Adrenal gland (tissue), 12 donors: ENCODE data around the gene AWAT1. TPM values are rescaled to one million over a fixed set of nuclear protein-coding genes. Genes with fewer than 3 reads are reported as not detected.

ENCODE experiments used
- DNase-seq, 7 donors: peaks; one replicate each; pipeline ENCODE4 v3.0.0-alpha.2; 2019 to 2020
- H3K27ac ChIP-seq, 5 donors: fragments of 200-600 bp; sonication (generic) in 4 of 5; 1 replicate in 3 of 5; 2 replicates in 2 of 5; pipeline versions ENCODE4 v1.5.1 to v1.8.0; 2016 to 2020; ENCODE audit warnings: mild to moderate bottlenecking in 1 of 5
- H3K27me3 ChIP-seq: fragments of 200-600 bp; 2 replicates; pipeline ENCODE4 v1.8.0; 2021
- H3K36me3 ChIP-seq, 2 donors: fragments of 200-600 bp; replicated peaks in 1 of 2; 1 replicate in 1 of 2; 2 replicates in 1 of 2; pipeline versions ENCODE4 v1.5.1 to v1.8.0; 2018 to 2022
- H3K4me1 ChIP-seq, 2 donors: fragments of 200-600 bp; replicated peaks in 1 of 2; 1 replicate in 1 of 2; 2 replicates in 1 of 2; pipeline versions ENCODE4 v1.5.1 to v1.8.0; 2018 to 2021
- H3K4me3 ChIP-seq, 4 donors: fragments of 200-600 bp; sonication (generic) in 3 of 4; one replicate each; pipeline ENCODE4 v1.5.1; 2016 to 2018
- H3K9me3 ChIP-seq, 3 donors: fragments of 200-600 bp; sonication (generic) in 1 of 3; replicated peaks in 1 of 3; 1 replicate in 2 of 3; 2 replicates in 1 of 3; pipeline versions ENCODE4 v1.5.1 to v1.8.0; 2016 to 2021
- POLR2A ChIP-seq, 2 donors: fragments of 450-650 bp; IDR thresholded peaks; one replicate each; pipeline ENCODE4 v1.6.1; 2017; ENCODE audit warnings: antibody characterized with exemption in 2 of 2, mild to moderate bottlenecking in 2 of 2, moderate library complexity in 1 of 2
- WGBS, 4 donors: extraction: QIAGEN DNeasy Blood & Tissue Kit in 2 of 4; methylation state at CpG; one replicate each; pipeline versions ENCODE4 v1.1.5 to v1.1.7; 2013 to 2017; 5-methylcytosine and 5-hydroxymethylcytosine counted together
- intact Hi-C, 2 donors: fragments of 100-400 bp; cut with DNase I; formaldehyde crosslinking; loops; one replicate each; pipeline versions ENCODE4 v1.14.1 to v1.15.0; 2022 to 2023
- polyA plus RNA-seq, 3 donors: library from polyadenylated mRNA; stranded (reverse); fragments of 200-250 nt in 2 of 3; fragments of 350-450 nt in 1 of 3; fragmentation: Illumina TruSeq in 1 of 3; extraction: RNeasy Lipid Tissue Mini Kit (QIAGEN cat#74804) in 1 of 3; gene quantifications; one replicate each; pipeline ENCODE4 v1.2.3, GENCODE V29; 2013 to 2014
- total RNA-seq, 9 donors: library from RNA; depleted of rRNA in 4 of 9; stranded (reverse); fragments of >200 nt in 4 of 9; fragments of 120-200 nt in 1 of 9; fragmentation: NEBNext Ultra II Directional in 1 of 9; extraction: Animal tissue kit (Norgen Biotek cat#: 25700) in 1 of 9; gene quantifications; one replicate each; pipeline versions ENCODE4 v1.1.0 to v1.2.4, GENCODE V29; 2013 to 2023
- TF ChIP-seq, protein P1 (sequence below), 6 experiments: fragments of 450-650 bp in 4 of 6; fragments of 200-600 bp in 2 of 6; sonication (generic) in 1 of 6; IDR thresholded peaks; 1 replicate in 5 of 6; 2 replicates in 1 of 6; pipeline versions ENCODE4 v1.5.1 to v1.8.0; 2016 to 2021; ENCODE audit warnings: antibody characterized with exemption in 6 of 6, mild to moderate bottlenecking in 2 of 6, moderate library complexity in 1 of 6
- donor health status: healthy with polysubstance abuse.
- donor health status: Bipolar disorder and iron deficiency.
- donor health status: DM: yes; HTN: yes; CAD: no.
- donor health status: DM: no; HTN: no; CAD: no.
- donor health status: DM: no; HTN: no; CAD: no.
- donor health status: DM: yes; HTN: yes; CAD: no.

AWAT1 gene
- total and polyA plus RNA-seq, 12 donors: not detected

DNA sequence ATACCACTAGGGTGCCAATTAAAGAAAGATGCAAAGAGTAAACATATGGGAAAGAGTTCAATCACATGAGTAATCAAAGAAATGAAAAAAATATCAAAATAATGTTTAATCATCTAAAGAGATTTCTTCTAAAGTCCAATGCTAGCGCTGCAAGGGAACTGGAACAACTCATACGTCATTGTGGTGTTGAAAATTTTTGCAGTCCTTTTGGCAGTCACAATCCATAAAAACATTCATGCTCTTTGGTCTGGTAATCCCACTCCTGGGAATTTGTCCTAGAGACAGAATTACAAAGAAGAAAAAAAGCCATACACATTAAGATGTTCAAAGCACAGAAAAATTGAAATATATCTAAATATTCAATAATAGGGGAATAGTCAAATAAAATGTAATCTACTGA, 21.0 kb downstream of the AWAT1 start:
- Histone ChIP-seq H3K9me3 (no peaks in the 10 kb centered on the region), H3K27me3 (peaks cover 5% of the 10 kb centered on the region), H3K4me3 (no peak overlapping the region), H3K27ac (no peak overlapping the region), H3K4me1 (no peaks in the 10 kb centered on the region), H3K36me3 (no peaks in the 10 kb centered on the region)
- no peak for DNase-seq
- TF ChIP-seq, protein P1, sequence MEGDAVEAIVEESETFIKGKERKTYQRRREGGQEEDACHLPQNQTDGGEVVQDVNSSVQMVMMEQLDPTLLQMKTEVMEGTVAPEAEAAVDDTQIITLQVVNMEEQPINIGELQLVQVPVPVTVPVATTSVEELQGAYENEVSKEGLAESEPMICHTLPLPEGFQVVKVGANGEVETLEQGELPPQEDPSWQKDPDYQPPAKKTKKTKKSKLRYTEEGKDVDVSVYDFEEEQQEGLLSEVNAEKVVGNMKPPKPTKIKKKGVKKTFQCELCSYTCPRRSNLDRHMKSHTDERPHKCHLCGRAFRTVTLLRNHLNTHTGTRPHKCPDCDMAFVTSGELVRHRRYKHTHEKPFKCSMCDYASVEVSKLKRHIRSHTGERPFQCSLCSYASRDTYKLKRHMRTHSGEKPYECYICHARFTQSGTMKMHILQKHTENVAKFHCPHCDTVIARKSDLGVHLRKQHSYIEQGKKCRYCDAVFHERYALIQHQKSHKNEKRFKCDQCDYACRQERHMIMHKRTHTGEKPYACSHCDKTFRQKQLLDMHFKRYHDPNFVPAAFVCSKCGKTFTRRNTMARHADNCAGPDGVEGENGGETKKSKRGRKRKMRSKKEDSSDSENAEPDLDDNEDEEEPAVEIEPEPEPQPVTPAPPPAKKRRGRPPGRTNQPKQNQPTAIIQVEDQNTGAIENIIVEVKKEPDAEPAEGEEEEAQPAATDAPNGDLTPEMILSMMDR (IDR thresholded peaks at IDR 0.05): no peak
- no peak for TF ChIP-seq POLR2A (IDR thresholded peaks at IDR 0.05)
- intact Hi-C loops: no loop called here
- WGBS, 4 donors: 79 to 95% (median 87%) methylated on average over 2 of the region's 2 CpGs

DNA sequence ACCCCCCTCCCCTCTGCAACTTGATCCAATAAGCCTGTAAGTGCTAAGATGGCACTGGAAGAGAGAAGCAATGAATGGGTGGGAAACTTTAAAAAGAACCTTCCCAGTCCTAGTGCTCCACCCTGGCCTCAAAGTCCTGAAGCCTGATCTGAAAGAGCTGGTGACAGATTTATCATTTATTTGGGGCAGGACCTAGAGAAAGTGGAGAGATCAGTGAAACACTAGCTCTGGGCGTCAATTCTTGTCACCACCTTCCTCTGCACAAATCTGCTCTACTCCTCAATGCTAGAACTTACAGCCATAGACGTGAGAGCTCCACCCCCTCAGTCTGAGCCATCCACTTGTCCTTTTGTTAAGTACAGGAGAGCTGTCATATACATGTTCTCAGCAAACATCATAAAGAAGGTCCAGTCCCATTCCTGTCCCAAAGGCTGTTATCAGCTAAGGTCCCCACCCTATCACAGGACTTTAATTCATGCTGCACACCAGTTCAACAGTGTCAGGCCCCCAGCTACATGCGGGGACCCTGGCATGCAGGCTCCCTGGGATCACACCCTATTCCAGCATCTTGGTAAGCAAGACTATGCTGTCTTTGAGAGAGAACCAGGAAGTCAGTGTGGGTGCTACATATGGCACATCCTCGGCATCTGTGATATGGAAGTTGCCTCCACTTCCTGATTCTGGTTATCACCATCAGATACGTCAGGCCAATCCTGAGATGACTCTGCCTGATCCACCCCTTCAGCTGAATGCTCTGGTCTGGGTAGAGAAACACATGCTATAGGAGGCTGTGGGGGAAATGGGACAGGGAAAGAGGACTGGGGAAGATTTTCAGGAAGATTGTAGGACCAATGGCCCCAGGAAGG, 23.2 kb downstream of the AWAT1 start:
- Histone ChIP-seq H3K27me3 (peaks cover 5% of the 10 kb centered on the region), H3K27ac (no peak overlapping the region), H3K9me3 (no peaks in the 10 kb centered on the region), H3K4me1 (no peaks in the 10 kb centered on the region), H3K36me3 (no peaks in the 10 kb centered on the region), H3K4me3 (no peak overlapping the region)
- intact Hi-C loops: no loop called here
- no peak for DNase-seq
- TF ChIP-seq, protein P1 (IDR thresholded peaks at IDR 0.05): no peak
- no peak for TF ChIP-seq POLR2A (IDR thresholded peaks at IDR 0.05)
- WGBS, 4 donors: 60 to 80% (median 68%) methylated on average over 5 of the region's 5 CpGs

DNA sequence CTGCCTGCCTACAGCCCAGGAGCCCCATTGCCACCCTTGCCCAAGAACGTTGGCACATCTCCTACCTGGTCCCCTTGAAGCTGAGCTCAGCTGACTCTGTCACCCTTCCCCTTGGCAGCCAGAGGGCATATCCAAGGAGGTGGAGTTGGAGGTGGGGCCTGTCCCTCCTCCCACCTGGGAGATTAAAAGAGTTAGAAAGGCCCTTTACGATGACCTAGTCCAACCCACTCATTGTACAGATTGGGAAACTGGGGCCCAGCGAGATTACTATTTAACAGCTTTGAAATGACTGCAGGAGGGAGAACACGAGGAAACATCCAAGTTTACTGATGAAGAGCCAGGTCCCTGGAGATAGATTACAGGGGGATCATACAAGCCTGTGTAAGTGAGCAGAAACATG, 25.6 kb downstream of the AWAT1 start, which contains the start of gene P2RY4:
TSS of gene P2RY4 (minus strand) at position 101 of the 400 bp plus-strand sequence. CDS start 580 bp downstream, outside the sequence.
- DNase-seq: no peak
- Histone ChIP-seq H3K36me3 (no peaks in the 10 kb centered on the region), H3K4me1 (no peaks in the 10 kb centered on the region), H3K27me3 (peaks cover 5% of the 10 kb centered on the region), H3K27ac (no peak within 1 kb of the TSS), H3K4me3 (no peak within 1 kb of the TSS), H3K9me3 (no peaks in the 10 kb centered on the region)
- intact Hi-C loops: no loop called here
- TF ChIP-seq POLR2A (IDR thresholded peaks at IDR 0.05): no peak
- TF ChIP-seq, protein P1 (IDR thresholded peaks at IDR 0.05): no peak
- WGBS, 4 donors: 53 to 84% (median 68%) methylated on average over 3 to 4 of the region's 4 CpGs

DNA sequence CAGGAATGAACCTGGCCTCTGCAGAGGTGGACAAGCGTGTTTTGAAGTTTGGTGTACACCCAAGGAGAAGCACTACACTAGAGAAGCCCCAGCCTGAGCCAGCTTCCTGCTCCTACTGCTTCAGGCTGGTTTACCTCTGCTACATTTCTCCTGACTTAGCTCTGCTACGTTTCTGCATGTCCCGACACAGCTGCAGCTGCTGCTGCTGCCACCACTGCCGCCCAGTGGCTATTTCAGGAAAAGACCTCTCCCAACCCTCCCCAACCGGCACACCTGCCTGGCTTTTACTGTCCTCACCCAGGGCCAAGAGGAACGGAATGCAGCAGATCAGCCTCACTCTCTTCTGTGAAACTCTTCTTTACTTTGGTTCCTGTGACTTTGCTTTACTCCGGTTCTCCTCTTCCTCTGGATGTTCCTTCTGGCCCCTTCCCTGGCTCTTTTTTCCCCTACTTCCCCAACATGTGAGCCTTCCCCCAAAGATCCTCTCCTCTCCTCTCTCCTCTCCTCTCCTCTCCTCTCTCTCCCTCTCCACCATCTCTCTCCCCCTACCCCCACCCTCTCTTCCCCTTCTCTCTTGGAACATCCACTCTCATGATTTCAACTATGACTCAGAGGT, 28.6 kb downstream of the AWAT1 start:
- Histone ChIP-seq H3K27ac (no peak overlapping the region), H3K4me1 (no peaks in the 10 kb centered on the region), H3K4me3 (no peak overlapping the region), H3K27me3 (peaks cover 4% of the 10 kb centered on the region), H3K36me3 (no peaks in the 10 kb centered on the region), H3K9me3 (no peaks in the 10 kb centered on the region)
- 20 to 29% (median 22%) methylated on average over 7 of the region's 7 CpGs for WGBS, 4 donors
- DNase-seq: peak in 5 of 7 donors; percentile 21 to 51 (median 29)
- TF ChIP-seq POLR2A (IDR thresholded peaks at IDR 0.05): no peak
- TF ChIP-seq, protein P1 (IDR thresholded peaks at IDR 0.05): peak in 5 of 6 experiments; percentile 18 to 46 (median 40)
- intact Hi-C loops: no loop called here
